K562 (cell line): ENCODE data around the gene SPTBN4. TPM values are rescaled to one million over a fixed set of nuclear protein-coding genes. Genes with fewer than 3 reads are reported as not detected.

Source experiments
- CHD7 ChIP-seq: fragments of 200-600 bp; sonication (generic); IDR thresholded peaks from one replicate; pipeline ENCODE4 v1.6.1; 2012; ENCODE audit warnings: mild to moderate bottlenecking, low read depth, low read length, inconsistent platforms
- ELF2 ChIP-seq: fragments of 250-450 bp; sonication (Bioruptor Pico); IDR thresholded peaks from 2 replicates; pipeline ENCODE4 v1.5.0; 2021; ENCODE audit warnings: mild to moderate bottlenecking
- FOXA3 ChIP-seq, 2 experiments: fragments of 450-650 bp in 1 of 2; sonication (generic) in 1 of 2; formaldehyde crosslinking; IDR thresholded peaks in 1 of 2; conservative IDR thresholded peaks in 1 of 2; 2 replicates each; pipeline versions ENCODE4 v1.4.0 to v1.8.0; 2020 to 2022; ENCODE audit warnings: mild to moderate bottlenecking in 2 of 2, missing genetic modification reagents in 1 of 2
- HNRNPH1 ChIP-seq: fragments of 200-400 bp; formaldehyde crosslinking; optimal IDR thresholded peaks from 2 replicates; pipeline ENCODE3; 2017; ENCODE audit warnings: low read depth, mild to moderate bottlenecking, low read length, moderate library complexity
- KDM1A ChIP-seq, 2 experiments: fragments of 450-650 bp; IDR thresholded peaks; 2 replicates each; pipeline ENCODE4 v1.6.1; 2016; ENCODE audit warnings: mild to moderate bottlenecking in 2 of 2
- NCOA6 ChIP-seq: fragments of 450-650 bp; IDR thresholded peaks from 2 replicates; pipeline ENCODE4 v1.6.1; 2017; ENCODE audit warnings: mild to moderate bottlenecking
- ZNF184 ChIP-seq: sonication (generic); formaldehyde crosslinking; IDR thresholded peaks from 2 replicates; pipeline ENCODE4 v1.5.0; 2020; ENCODE audit warnings: missing genetic modification reagents
- ZNF316 ChIP-seq: fragments of 450-650 bp; IDR thresholded peaks from 2 replicates; pipeline ENCODE4 v1.6.1; 2016
- ZNF592 ChIP-seq: fragments of 450-650 bp; IDR thresholded peaks from 2 replicates; pipeline ENCODE4 v1.6.1; 2017; ENCODE audit warnings: antibody characterized with exemption, mild to moderate bottlenecking
- polyA plus RNA-seq, 8 experiments: library from polyadenylated mRNA; depleted of rRNA in 4 of 8; stranded (reverse) in 5 of 8; unstranded in 3 of 8; fragments of >200 nt; fragmentation: Nextera tagmentation in 2 of 8; fragmentation: Illumina TruSeq in 1 of 8; extraction: Ambion mirVana in 2 of 8; extraction: Trizol in 1 of 8; gene quantifications; 2 replicates each; pipeline versions ENCODE4 v1.2.1 to v1.2.3, GENCODE V29; 2011 to 2014; ENCODE audit warnings: inconsistent platforms in 1 of 8, missing spikeins in 1 of 8
- total RNA-seq, 7 experiments: library from RNA; depleted of rRNA in 6 of 7; stranded (reverse); fragments of >200 nt in 6 of 7; fragmentation: Illumina TruSeq in 2 of 7; extraction: Trizol in 2 of 7; gene quantifications; 2 replicates each; pipeline versions ENCODE4 v1.2.1 to v1.2.3, GENCODE V29; 2011 to 2021; ENCODE audit warnings: low replicate concordance in 1 of 7
- TF ChIP-seq, protein P1 (sequence below): fragments of 250-450 bp; sonication (Bioruptor Pico); IDR thresholded peaks from 2 replicates; pipeline ENCODE4 v1.5.1; 2021; ENCODE audit warnings: mild to moderate bottlenecking

SPTBN4 gene
- total and polyA plus RNA-seq, 9 of the 15 experiments (the other 6 are each of a cell fraction or from before 2014, with no cell fraction given): 0.01 to 1.5 (median 0.86) TPM

DNA sequence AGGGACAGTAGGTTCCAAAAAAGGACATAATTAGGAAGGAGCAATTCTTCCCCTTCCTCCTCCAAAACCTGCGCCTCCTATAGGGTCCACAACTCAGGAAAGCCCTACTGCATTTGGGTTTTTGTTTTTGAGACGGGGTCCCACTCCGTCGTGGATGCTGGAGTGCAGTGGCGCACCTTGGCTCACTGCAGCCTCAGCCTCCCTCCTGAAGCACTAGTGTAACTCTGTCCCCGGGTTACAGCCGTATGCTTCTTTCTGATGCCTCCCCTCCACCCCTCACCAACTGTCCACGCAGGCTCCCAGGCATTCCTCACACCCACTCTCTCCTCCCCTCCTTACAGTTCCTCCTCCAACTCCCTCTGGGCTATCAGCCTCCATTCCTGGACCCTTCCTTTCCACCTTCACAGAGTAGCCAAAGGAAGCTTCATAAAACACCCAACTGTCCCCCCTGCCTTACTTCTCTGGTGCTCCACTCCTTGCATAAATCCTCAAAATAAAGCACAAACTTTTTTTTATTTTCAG lies 20.5 kb upstream of the SPTBN4 start (continued):
- TF ChIP-seq ZNF592: no peak; the same call in 1 of the 2 replicates
- TF ChIP-seq ELF2 (CRISPR knock-in tag): no peak; the same call in 1 of the 2 replicates
- no peak for TF ChIP-seq HNRNPH1
- TF ChIP-seq, protein P1, sequence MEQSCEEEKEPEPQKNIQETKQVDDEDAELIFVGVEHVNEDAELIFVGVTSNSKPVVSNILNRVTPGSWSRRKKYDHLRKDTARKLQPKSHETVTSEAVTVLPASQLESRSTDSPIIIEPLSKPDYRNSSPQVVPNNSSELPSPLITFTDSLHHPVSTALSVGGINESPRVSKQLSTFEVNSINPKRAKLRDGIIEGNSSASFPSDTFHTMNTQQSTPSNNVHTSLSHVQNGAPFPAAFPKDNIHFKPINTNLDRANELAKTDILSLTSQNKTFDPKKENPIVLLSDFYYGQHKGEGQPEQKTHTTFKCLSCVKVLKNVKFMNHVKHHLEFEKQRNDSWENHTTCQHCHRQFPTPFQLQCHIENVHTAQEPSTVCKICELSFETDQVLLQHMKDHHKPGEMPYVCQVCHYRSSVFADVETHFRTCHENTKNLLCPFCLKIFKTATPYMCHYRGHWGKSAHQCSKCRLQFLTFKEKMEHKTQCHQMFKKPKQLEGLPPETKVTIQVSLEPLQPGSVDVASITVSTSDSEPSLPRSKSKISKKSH (CRISPR knock-in tag): no peak
- no peak for TF ChIP-seq ZNF316
- TF ChIP-seq NCOA6: no peak
- TF ChIP-seq ZNF184 (CRISPR knock-in tag): no peak
- TF ChIP-seq CHD7: no peak
- no peak for TF ChIP-seq KDM1A (IDR thresholded peaks at IDR 0.05)
- no peak for TF ChIP-seq FOXA3 (CRISPR knock-in tag; conservative IDR thresholded peaks at IDR 0.05 in 1 of 2, IDR thresholded peaks at IDR 0.05 in 1 of 2)
